ENCODE data around the gene KMT2A. TPM values are rescaled to one million over a fixed set of nuclear protein-coding genes. Genes with fewer than 3 reads are reported as not detected.
"Not testable (repeated sequence)": the region's sequence is repeated elsewhere in the genome, so short reads cannot be mapped to it uniquely, and the experiment has no call there.

KMT2A gene
- polyA plus RNA-seq, 2 of the 4 experiments (the other 2 are of a cell fraction), result 6.8 to 20.3 TPM

DNA sequence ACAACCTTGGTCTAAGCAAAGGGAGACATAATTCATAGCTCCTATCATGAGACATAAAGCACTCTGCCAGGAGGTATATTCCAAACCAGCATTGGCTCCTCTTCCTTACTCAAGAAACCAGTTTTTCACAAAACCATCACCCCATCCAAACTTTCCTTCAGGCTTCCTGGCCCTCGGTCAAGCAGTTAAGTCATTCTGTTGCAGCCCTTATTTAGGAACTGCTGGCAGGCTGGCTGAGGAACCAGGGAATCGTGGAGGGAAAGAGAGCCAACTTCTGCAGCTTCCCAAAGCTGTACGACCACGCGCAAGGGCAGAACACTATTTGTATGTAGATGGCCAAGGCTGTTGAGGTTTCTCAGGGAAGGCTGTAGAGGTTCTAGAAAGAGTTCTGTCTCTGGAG lies 128.8 kb downstream of the KMT2A start (continued):
- TF ChIP-seq, protein P1, sequence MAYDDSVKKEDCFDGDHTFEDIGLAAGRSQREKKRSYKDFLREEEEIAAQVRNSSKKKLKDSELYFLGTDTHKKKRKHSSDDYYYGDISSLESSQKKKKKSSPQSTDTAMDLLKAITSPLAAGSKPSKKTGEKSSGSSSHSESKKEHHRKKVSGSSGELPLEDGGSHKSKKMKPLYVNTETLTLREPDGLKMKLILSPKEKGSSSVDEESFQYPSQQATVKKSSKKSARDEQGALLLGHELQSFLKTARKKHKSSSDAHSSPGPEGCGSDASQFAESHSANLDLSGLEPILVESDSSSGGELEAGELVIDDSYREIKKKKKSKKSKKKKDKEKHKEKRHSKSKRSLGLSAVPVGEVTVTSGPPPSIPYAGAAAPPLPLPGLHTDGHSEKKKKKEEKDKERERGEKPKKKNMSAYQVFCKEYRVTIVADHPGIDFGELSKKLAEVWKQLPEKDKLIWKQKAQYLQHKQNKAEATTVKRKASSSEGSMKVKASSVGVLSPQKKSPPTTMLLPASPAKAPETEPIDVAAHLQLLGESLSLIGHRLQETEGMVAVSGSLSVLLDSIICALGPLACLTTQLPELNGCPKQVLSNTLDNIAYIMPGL (CRISPR knock-in tag; IDR thresholded peaks at IDR 0.05; ENCODE audit: borderline replicate concordance), result no peak
- TF ChIP-seq POLR2A (IDR thresholded peaks at IDR 0.05; ENCODE audit: low read length) (no peak), KDM5A (IDR thresholded peaks at IDR 0.05) (no peak), PHF8 (IDR thresholded peaks at IDR 0.05; ENCODE audit: borderline replicate concordance, low read depth) (no peak), TFCP2L1 (CRISPR knock-in tag; IDR thresholded peaks at IDR 0.05) (no peak), BHLHE40 (IDR thresholded peaks at IDR 0.05; ENCODE audit: low read depth, low read length) (no peak)

DNA sequence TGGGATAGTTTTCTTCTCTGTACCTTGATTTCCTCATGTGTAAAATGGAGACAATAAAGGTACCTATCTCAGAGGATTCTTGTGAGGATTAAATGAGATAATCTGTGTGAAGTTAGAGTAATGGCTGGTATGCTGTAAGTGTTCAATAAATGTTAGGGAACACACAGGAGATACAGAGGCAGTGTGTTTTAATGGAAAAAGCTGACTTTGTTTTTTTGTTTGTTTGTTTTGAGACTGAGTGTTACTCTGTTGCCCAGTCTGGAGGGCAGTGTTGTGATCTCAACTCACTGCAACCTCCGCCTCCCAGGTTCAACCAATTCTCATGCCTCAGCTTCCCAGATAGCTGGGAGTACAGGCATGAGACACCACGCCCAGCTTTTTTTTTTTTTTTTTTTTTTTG lies 133.4 kb downstream of the KMT2A start:
- DNase-seq (ENCODE audit: low read depth in 1 of 2, low spot score in 1 of 2) (no peak), FAIRE-seq (no peak), ATAC-seq (no peak)
- ChIA-PET POLR2A (no interaction called here), CTCF (interaction anchor here (1.0 to 1.4 kb wide), 2 partner anchors 20 to 90 kb away, joined by 3 to 4 read pairs; no protein-coding TSS in a partner anchor)
- Histone ChIP-seq H3K4me2 (no peak overlapping the region), H3K4me3 (no peak overlapping the region), H3K4me1 (peaks cover 11% of the 10 kb centered on the region), H3K27ac (no peak overlapping the region), H3K9me3 (no peaks in the 10 kb centered on the region)
- no peak for TF ChIP-seq ZNF302 (CRISPR knock-in tag; IDR thresholded peaks at IDR 0.05)
- WGBS (ENCODE audit: missing lambda C conversion rate), result 73% methylated on average over 2 of the region's 2 CpGs

DNA sequence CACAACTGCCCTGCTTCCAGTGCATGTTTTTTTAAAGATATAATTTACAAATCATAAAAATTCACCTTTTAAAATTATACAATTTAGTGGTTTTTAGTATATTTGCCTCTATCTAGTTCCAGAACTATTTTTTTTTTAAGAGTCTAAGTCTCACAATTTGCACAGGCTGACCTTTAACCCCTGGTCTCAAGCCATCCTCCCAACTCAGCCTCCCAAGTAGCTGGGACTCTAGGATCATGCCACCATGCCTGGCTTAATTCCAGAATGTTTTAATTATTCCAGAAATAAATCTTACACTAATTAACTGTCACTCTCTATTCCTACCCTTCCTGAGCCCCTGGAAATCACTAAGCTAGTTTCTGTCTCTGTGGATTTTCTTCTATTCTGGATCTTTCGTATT lies 134.5 kb downstream of the KMT2A start:
- no peak for DNase-seq (ENCODE audit: low read depth in 1 of 2, low spot score in 1 of 2)
- POLR2A ChIA-PET, result no interaction called here
- Histone ChIP-seq H3K27ac (no peak overlapping the region), H3K4me2 (no peak overlapping the region), H3K4me3 (no peak overlapping the region), H3K9me3 (no peaks in the 10 kb centered on the region), H3K4me1 (peaks cover 21% of the 10 kb centered on the region)
- FAIRE-seq, result no peak
- 97% methylated on average over 1 of the region's 1 CpG for WGBS (ENCODE audit: missing lambda C conversion rate)
- no peak for ATAC-seq
- CTCF ChIA-PET, result interaction anchor here (0.5 to 1.4 kb wide), 3 partner anchors 19 to 61 kb away, joined by 3 to 4 read pairs (median 4); no protein-coding TSS in a partner anchor
- TF ChIP-seq FOSL2 (IDR thresholded peaks at IDR 0.05), result no peak
- no peak for TF ChIP-seq FOSL2 (CRISPR knock-in tag; IDR thresholded peaks at IDR 0.05)
- TF ChIP-seq KDM1A (IDR thresholded peaks at IDR 0.05; ENCODE audit: low read depth), result no peak
- TF ChIP-seq GATA3 (IDR thresholded peaks at IDR 0.05; ENCODE audit: borderline replicate concordance), result no peak
- TF ChIP-seq, protein P2, sequence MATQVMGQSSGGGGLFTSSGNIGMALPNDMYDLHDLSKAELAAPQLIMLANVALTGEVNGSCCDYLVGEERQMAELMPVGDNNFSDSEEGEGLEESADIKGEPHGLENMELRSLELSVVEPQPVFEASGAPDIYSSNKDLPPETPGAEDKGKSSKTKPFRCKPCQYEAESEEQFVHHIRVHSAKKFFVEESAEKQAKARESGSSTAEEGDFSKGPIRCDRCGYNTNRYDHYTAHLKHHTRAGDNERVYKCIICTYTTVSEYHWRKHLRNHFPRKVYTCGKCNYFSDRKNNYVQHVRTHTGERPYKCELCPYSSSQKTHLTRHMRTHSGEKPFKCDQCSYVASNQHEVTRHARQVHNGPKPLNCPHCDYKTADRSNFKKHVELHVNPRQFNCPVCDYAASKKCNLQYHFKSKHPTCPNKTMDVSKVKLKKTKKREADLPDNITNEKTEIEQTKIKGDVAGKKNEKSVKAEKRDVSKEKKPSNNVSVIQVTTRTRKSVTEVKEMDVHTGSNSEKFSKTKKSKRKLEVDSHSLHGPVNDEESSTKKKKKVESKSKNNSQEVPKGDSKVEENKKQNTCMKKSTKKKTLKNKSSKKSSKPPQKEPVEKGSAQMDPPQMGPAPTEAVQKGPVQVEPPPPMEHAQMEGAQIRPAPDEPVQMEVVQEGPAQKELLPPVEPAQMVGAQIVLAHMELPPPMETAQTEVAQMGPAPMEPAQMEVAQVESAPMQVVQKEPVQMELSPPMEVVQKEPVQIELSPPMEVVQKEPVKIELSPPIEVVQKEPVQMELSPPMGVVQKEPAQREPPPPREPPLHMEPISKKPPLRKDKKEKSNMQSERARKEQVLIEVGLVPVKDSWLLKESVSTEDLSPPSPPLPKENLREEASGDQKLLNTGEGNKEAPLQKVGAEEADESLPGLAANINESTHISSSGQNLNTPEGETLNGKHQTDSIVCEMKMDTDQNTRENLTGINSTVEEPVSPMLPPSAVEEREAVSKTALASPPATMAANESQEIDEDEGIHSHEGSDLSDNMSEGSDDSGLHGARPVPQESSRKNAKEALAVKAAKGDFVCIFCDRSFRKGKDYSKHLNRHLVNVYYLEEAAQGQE (IDR thresholded peaks at IDR 0.05), result no peak
- no peak for TF ChIP-seq POLR2AphosphoS2 (conservative IDR thresholded peaks at IDR 0.05; ENCODE audit: low read length)
- no peak for TF ChIP-seq HOXA7 (CRISPR knock-in tag; IDR thresholded peaks at IDR 0.05)
- TF ChIP-seq, protein P3, sequence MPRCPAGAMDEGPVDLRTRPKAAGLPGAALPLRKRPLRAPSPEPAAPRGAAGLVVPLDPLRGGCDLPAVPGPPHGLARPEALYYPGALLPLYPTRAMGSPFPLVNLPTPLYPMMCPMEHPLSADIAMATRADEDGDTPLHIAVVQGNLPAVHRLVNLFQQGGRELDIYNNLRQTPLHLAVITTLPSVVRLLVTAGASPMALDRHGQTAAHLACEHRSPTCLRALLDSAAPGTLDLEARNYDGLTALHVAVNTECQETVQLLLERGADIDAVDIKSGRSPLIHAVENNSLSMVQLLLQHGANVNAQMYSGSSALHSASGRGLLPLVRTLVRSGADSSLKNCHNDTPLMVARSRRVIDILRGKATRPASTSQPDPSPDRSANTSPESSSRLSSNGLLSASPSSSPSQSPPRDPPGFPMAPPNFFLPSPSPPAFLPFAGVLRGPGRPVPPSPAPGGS (IDR thresholded peaks at IDR 0.05), result no peak
- no peak for TF ChIP-seq TP53 (CRISPR knock-in tag; IDR thresholded peaks at IDR 0.05)
- TF ChIP-seq, protein P4, sequence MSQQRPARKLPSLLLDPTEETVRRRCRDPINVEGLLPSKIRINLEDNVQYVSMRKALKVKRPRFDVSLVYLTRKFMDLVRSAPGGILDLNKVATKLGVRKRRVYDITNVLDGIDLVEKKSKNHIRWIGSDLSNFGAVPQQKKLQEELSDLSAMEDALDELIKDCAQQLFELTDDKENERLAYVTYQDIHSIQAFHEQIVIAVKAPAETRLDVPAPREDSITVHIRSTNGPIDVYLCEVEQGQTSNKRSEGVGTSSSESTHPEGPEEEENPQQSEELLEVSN (IDR thresholded peaks at IDR 0.05; ENCODE audit: borderline replicate concordance, low read depth), result no peak
- TF ChIP-seq, protein P5, sequence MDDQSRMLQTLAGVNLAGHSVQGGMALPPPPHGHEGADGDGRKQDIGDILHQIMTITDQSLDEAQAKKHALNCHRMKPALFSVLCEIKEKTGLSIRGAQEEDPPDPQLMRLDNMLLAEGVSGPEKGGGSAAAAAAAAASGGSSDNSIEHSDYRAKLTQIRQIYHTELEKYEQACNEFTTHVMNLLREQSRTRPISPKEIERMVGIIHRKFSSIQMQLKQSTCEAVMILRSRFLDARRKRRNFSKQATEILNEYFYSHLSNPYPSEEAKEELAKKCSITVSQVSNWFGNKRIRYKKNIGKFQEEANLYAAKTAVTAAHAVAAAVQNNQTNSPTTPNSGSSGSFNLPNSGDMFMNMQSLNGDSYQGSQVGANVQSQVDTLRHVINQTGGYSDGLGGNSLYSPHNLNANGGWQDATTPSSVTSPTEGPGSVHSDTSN (IDR thresholded peaks at IDR 0.05), result no peak
- TF ChIP-seq BHLHE40 (IDR thresholded peaks at IDR 0.05; ENCODE audit: low read depth, low read length), result no peak
- no peak for TF ChIP-seq TFCP2L1 (CRISPR knock-in tag; IDR thresholded peaks at IDR 0.05)
- TF ChIP-seq CBX8 (IDR thresholded peaks at IDR 0.05), result no peak

DNA sequence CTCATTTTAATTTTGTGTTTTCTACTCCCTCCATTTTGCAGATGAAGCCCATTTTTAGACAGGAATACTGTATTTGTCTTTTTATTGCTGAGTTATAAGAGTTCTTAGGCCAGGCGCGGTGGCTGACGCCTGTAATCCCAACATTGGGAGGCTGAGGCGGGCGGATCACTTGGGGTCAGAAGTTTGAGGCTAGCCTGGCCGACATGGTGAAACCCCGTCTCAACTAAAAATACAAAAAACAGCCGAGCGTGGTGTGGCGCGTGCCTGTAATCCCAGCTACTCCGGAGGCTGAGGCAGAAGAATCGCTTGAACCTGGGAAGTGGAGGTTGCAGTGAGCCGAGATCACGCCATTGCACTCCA lies 135.4 kb downstream of the KMT2A start:
- not testable (repeated sequence) for H3K9me3 ChIP-seq; FAIRE-seq; DNase-seq (ENCODE audit: low read depth in 1 of 2, low spot score in 1 of 2); ATAC-seq
- Histone ChIP-seq H3K4me3 (peak overlapping the region; percentile 87), H3K27ac (peak overlapping the region; percentile 90 to 98), H3K4me1 (peaks cover 21% of the 10 kb centered on the region), H3K4me2 (peak overlapping the region; percentile 82)
- ChIA-PET CTCF (interaction anchor here (1.6 kb wide), 1 partner anchor 23 kb away, joined by 5 read pairs; no protein-coding TSS in a partner anchor), POLR2A (interaction anchor here (1.5 kb wide), 1 partner anchor 37 kb away, joined by 3 read pairs; no protein-coding TSS in a partner anchor)
- WGBS (ENCODE audit: missing lambda C conversion rate), result 30% methylated on average over 15 of the region's 15 CpGs
